ENCODE measurements around the gene CEP112.
"Not testable (repeated sequence)": the region's sequence is repeated elsewhere in the genome, so short reads cannot be mapped to it uniquely, and the experiment has no call there.

CEP112 gene

DNA sequence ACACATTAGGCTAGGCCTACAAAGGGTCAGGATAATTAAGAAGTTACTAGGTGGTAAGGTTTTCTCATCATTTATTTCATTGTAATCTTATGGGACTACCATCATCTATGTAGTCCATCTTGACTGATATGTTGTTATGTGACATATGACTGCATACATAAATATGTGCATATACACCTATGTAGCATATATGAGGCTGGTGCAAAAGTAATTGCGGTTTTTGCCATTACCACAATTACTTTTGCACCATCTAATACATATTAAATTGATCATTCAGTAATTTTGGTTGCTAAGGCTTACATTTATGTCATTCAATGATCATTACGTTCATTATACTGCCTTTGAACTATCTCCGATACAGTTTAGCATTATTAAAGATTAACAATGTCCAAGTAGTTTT is 462.7 kb downstream of the CEP112 start:
- no peak for DNase-seq (ENCODE audit: low spot score)

DNA sequence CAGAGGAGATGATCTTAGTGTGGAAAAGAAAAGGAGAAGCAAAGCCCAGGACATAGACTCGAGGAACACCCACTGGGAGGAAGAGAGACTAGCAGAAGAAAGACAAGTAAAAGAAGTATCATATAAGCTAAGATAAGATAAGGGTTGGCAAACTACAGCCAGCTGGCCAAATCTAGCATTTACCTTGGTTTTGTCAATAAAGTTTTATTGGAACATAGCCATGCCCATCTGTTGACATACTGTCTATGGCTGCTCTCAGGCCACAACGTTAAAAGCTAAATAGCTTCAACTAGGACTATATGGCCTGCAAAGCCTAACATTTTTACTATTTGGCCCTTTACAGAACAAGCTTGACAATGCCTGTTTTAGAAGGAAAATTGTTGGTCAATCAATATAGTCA is 464.1 kb downstream of the CEP112 start:
- no peak for DNase-seq (ENCODE audit: low spot score)

DNA sequence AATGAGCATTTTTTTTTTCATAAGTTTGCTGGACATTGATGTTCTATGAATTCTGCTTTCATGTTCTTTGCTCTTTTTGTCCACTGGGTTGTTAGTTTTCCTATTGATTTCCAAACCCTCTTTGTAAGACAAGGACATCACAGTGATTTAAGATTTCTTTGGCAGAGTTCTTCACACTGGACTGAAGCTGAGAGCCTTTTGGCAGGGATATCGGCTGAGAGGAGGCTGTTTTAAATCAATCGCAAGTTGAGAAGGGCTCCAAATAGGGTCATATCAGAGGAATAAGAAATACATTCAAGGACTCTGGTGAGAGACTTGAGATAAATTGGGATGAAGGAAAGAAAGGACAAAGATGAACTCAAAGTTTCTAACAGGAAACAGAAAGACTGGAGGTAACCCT is 464.7 kb downstream of the CEP112 start:
- DNase-seq (ENCODE audit: low spot score) = no peak

DNA sequence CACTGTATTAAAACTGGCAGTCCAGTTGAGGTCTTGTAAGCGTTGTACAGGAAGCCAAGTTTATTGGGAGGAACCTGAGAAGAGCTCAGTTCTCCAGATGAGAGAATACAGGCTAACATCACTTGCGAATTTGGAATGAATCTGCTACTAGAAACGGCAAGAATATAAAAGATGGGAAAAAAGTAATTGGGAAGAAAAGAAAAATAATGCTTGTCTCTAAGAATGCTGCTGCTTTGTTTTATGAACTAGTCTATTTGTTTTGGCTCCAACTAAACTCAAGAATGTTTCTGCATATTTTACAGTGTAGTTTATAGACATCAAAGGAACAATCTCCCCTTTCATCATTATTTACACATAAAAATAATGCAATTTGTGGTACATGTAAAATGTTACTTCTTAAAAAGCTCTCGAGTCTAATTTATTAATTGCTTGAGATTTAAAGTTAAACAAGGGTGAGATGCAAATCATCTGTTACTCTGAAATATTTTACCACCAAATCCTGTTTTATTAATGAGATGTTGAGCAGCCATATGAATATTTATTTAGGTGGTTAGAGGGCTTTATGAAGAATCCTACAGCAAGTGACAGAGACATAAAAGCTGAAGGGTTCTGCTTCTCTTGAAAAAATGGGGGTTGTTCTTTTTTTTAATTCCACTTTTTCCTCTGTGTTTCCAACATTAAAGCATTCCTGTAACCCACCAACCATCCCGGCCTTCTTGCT is 468.3 kb downstream of the CEP112 start:
- DNase-seq (ENCODE audit: low spot score) = no peak

DNA sequence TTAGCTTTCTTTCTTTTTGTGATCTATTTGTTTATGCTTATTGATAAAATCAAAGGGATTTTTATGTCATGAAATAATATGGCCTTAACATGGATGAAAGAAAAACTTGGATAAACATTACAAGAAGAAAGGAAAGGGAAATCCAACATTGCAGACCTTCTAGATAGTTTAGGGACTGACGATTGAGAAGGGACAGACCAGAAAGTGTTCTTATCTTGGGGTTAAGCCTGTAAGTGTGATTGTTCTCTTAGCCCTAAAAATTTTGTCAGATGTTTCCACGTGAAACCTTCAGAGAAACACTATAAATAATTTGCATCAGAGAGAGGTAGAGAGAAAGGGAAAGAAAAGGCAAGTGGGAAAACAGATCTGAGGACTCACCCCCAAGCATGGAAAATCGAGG is 473.3 kb downstream of the CEP112 start:
- DNase-seq (ENCODE audit: low spot score) = no peak

DNA sequence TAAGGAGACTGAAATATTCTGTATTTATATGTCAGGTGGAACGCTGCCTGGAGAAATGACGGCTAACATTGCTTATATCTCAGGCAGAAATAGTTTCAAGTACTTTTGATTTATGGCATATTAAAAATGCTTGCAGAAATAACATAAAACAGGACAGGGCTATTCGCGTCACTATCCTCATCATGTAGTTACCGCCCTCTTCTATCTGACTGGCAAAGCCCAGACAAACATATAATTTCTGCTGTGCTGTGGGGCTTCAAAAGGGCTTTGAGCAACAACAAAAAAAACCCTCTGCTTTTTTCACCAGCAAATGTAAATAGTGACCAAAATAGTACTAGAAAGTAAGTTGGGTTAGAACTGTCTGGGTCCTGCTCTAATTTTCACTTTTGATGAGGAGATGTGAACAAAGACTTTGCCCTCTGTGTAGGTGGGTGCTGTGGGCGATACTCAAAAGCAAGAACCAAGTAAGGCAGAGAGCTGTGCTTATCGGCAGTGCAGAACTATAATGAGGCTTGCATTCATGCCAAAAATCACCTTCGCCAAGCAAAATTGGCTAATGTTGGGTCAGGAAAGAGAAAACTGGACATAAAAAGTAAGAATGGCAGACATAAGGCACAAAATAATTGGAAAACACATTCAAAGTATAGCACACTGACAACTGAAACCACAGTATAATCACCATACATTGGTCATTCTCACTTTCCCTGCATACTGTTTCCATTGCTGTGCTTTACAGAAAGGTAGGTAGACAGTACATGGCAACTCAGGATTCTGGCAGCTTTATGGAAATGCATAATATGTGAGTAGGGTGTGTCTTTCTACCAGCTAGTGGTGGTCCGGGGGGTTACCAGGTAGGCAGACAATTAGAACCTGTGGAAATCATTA is 479.3 kb downstream of the CEP112 start:
- DNase-seq (ENCODE audit: low spot score) = no peak

DNA sequence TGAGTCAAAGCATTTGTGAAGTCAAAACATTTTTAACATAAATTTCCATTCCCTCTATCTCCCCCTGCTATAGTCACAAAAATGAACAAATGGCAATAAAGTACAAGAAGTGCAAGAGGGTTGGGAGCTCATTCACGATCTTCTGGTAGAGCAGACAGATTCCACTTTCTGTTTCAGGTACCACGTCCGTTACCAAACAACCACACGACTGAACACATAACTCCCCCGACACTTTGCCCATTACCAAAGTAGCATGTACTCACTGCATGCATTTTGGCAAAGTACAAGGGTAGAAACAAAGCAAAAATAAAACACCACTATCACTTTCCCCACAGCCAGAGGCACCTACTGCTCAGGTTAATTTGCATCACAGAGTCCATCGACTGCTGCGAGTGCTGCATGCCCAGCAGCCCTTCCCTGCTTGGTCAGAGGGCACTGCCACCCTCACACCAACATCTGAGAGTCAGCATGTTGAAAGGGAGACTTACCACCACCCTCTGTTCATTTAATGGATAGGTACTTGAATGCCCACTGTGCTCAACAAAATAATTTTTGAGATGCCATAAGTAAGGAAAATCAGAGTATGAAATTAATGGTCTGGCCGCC is 480.2 kb downstream of the CEP112 start:
- no peak for DNase-seq (ENCODE audit: low spot score)

DNA sequence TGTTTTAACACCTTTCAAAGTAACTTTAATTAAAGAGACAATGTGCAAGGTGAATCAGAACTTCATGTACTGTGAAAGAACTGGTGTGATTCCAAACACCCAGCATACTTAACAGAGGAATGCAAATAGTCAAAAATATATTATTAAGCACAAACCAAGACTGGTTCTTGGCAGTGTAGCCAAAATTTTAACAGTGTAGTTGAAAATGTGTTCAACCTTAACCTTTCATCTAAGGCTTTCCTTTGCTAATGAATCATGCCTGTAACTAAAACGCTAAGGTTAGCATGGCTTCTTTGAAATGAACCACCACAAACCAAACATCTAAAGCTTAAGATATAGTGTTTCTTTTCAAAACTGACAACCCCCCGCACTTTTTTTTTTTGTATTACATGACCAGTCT is 484.2 kb downstream of the CEP112 start:
- no peak for DNase-seq (ENCODE audit: low spot score)

DNA sequence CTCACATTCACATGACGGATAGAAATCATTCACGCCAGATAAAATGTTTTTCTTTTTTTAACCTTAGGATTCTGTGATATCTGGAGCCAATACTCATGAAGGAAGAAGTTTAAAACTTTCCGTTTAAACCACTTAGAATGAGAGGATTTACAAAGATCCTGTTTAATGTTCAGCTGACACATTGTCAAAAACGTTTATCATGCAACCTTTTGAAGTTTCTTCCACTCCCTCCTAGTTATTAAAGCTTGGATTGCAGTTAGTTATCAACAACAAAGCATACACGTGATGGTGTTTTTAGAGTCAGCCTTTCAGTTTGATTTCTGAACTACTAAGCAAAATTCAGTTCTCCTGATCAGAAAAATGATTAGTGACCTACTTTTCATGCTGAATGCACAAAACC is 487.2 kb downstream of the CEP112 start:
- DNase-seq (ENCODE audit: low spot score) = no peak

DNA sequence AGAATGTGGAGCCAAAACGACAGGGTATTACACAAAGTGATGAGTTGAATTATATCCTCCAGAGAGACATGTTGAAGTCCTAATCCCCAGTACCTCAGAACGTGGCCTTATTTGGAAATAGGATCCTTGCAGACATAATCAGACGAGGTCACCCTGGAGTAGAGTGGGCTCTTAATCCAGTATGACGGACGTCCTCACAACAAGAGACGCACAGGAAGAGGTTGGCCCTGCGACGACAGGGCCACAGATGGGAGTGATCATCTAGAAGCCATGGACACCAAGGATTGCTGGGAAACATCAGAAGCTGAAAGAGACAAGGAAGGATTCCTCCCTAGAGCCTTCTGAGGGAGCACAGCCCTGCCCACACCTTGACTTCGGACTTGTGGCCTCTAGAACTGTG is 488.0 kb downstream of the CEP112 start:
- DNase-seq (ENCODE audit: low spot score) = no peak

DNA sequence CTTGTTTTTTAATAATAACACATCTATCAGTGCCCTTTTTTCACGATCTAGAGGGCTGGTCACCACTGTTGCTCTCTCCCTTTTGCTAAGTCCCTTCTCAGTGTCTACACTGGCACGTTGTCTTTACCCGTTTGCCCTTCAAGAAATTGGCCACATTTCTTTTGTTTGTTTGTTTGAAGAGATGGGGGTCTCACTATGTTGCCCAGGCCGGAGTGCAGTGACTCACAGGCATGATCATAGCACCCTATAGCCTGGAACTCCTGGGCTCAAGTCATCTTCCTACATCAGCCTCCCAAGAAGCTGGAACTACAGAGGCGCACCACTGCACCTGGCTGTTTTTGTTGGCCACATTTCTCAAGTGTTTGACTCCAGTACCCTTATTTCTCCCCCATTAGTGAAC is 492.5 kb downstream of the CEP112 start:
- no peak for DNase-seq (ENCODE audit: low spot score)

DNA sequence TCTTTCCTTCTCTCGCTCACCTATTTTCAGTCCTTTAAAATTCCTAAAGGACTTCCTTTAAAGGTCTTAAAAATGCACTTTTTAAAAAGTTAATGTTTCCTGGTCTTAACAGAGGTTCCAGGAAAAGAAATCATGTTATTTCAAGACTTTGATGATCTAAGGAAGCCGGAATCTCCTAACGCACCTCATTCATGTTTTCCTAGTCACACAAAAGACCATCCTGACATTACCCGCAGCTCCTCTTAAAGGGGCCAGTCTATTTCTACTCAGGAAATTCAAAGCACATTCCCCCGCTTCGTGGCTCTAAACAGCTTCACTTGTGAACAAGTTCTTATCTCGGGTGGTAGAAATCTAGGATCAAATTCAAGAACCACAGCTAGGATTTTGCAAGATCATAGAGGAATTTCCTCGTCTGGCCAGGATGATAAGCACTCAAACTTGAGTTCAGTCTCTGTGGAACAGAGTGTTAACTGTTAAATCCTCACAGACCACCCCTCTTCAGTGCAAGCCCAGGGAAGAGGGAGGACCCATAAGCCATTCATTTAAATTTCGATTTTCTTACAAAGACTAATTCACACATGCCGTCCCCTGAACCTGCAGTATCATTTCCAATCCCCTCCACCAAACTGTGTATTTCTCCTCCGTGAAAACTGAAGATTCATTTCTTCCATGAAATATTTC is 493.4 kb downstream of the CEP112 start:
- no peak for DNase-seq (ENCODE audit: low spot score)

DNA sequence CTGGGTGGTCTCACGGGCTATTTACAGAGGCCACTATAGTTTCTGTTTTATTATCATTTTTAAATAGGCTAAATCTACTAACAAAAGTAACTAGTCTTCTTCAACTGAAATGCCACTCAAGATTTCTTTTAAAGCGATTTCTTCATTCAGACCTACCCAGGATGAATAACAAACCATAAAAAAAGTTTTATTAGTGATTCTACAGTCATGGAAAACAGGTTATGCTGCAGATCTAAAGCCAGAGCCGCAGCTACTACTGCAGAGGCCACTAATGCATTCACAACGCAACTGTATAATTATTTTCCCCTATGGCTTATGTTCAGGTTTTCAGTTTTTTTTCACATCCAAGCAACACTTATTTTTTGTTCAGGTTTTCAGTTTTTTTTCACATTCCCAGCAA is 494.3 kb downstream of the CEP112 start:
- DNase-seq (ENCODE audit: low spot score) = no peak

DNA sequence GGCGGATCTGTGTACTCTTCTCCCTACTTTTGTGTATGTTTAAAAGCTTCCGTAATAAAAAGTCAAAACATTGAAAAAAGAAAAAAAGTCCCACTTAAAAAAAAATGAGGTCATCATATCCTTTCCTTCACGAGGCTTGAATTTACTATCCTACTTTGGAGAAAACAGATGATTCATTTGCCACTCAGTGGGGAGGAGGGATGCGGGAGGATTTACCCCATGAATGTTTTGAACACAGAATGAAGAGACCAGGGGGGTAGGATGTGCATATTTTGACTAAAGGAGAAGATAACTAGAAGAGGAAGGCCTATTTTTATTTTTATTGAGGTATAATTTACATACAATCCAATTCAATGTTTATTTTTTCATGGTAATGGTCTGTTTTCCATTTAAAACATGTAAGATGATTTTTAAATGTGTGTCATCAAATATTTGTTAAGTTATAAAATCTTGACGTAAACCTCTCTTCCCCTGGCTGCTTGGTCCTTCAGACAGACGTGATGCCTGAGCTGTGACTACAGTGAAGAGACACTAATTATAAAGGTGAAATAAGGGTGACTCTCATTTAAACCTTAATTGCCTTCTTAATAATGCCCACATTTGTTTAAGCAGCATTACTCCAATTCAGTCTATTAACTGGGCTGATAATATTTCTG is 495.1 kb downstream of the CEP112 start:
- no peak for DNase-seq (ENCODE audit: low spot score)

DNA sequence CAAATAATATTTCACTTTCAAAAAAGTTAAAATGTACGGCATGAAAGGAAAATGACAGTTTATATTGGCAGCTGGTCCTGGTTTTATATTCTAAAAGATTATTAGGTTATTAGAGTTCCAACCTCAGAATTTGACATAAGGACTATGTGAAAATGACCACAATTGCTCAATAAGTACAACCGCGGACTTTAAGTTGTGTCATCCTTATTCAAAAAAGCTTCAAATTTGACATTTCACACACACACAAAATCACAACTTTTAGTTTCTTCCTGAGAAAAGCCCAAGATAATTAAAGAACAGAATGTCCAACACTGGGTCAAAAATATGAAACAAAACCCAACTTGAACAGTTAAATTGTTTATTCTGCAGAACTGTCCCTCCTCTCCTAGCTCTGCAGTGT is 497.3 kb downstream of the CEP112 start:
- DNase-seq (ENCODE audit: low spot score) = no peak

DNA sequence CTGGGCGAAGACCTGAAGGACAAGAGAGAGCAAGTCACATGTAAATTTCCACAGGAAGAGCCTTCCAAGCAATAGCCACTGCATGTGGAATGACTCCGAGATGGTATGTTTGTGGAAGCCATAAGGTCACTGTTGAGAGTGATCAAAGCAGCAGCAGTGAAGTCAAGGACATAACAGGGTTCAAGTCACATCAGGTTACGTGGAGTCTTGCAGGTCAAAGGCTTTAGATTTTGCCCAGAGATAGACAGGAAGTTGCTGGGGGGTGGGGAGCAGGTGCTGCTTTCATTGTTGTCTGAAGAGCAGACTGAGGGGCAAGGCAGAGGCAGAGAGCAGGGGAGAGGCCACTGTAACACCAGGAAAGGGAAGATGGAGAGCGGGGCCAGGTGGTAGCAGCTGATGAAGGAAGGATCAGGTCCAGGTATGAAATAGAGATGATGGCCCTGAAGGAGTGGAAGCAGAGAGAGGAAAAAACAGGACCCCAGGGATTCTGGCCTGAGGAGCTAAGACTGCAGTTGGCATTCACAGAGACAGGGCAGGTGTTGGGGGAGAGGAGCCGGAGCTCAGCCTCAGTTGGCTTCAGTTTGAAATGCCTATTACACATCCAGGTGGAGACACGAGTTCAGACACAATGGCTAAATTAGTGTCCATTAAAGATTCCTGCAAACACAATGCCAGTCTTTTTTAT is 501.2 kb downstream of the CEP112 start:
- no peak for DNase-seq (ENCODE audit: low spot score)

DNA sequence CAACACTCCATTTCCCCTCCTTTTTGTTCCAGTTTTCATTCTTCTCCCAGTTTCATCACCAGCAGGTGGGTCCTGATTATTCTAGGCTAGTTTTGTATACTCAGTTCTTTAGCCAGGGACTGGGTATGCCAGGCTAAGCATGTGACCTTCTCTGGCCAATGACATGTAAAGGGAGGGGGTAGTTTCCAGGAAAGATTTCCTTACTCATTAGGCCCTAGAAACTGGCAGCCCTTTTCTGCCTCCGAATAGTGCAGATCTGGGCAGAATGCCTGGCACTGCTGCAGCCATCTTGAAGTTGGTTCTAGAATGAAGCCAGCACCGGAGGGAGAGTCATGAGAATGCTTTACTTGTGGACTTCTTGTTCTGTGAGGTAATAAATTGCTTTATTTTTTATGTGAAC is 503.6 kb downstream of the CEP112 start:
- DNase-seq (ENCODE audit: low spot score) = no peak

DNA sequence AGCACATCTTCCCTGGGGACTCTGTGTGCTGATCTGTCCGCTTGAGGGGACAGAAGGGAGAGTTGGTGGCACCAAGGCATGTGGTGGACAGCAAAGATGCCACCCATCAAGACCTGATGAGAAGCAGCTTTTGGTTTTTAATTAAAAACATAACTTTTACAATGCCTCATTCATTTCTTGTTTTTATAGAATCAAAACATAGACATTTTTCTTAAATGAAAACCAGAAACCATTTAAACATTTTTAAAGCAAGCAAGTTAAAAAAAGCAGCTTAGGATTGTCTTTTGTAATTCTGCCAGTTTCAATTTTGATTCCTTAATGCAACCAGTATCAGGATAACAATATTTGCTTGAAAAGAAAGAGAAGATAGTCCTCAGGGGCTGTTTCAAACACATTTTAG is 506.8 kb downstream of the CEP112 start:
- no peak for DNase-seq (ENCODE audit: low spot score)

DNA sequence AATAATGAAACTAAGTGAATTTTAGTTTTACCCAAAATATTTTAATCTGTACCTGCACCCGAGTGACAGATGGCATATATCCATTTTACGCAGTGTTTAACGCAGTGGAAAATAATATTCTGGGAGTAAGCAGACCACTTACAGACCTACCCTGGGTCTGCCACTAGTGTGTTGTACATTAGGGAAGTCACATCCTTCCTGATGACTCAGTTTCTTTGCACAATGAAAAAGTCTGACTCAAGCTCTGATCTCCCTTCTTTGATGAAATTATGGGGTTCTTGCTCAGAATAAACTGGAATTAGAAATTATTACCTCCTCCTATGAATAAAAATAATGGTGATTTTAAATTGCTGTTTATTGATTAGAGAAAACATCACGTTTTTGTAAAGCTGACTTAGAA is 507.3 kb downstream of the CEP112 start:
- no peak for DNase-seq (ENCODE audit: low spot score)

DNA sequence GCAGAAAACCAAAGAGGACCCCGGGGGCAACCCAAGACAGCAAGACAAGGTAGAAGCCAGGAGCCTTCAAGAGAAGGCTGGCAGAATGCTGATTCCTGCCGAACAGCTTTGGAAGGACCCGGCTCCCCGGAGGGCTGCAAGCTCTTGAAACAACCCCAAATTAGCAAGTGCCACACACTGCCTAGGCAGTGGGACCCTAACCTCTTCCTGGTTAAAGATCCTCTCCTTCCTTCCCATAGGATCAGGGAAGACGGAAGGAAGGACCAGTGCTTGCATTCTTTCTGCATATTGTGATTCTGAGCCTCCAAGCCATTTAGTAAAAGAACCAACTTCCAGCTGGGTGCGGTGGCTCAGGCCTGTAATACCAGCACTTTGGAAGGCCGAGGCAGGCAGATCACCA is 508.5 kb downstream of the CEP112 start:
- DNase-seq (ENCODE audit: low spot score) = no peak

DNA sequence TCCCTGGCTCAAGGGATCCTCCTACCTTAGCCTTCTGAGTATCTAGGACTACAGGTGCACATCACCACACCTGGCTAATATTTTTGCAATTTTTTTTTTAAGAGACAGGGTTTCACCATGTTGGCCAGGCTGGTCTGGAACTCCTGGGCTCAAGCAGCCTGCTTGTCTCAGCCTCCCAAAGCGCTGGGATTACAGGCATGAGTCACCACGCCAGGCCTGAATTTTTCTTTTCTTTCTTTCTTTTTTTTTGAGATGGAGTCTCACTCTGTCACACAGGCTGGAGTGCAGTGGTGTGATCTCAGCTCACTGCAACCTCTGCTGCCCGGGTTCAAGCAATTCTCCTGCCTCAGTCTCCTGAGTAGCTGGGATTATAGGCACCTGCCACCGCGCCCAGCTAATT is 510.2 kb downstream of the CEP112 start:
- DNase-seq (ENCODE audit: low spot score) = not testable (repeated sequence)

All from CD4-positive, alpha-beta T cell treated with Interleukin-2 at 100 ng/mL for 4 hours (primary cell).